ENCODE results near the gene AMHR2. TPM values are rescaled to one million over a fixed set of nuclear protein-coding genes. Genes with fewer than 3 reads are reported as not detected.

The AMHR2 gene
- total RNA-seq, 4 donors from 2014 or later, result 0.23 TPM; not detected in 3

- Histone ChIP-seq H3K27me3 (no peaks in the 10 kb centered on the region), H3K9me3 (no peaks in the 10 kb centered on the region), H3K4me3 (no peak overlapping the region), H3K27ac (no peak overlapping the region), H3K36me3 (peaks cover 100% of the 10 kb centered on the region), H3K4me1 (peaks cover 13% of the 10 kb centered on the region)
- TF ChIP-seq POLR2AphosphoS5 (IDR thresholded peaks at IDR 0.05), result no peak
- no peak for TF ChIP-seq EP300 (IDR thresholded peaks at IDR 0.05)
- no peak for TF ChIP-seq POLR2A (IDR thresholded peaks at IDR 0.05)
- TF ChIP-seq CTCF (IDR thresholded peaks at IDR 0.05), result no peak
- WGBS, result 88% methylated on average over 8 of the region's 8 CpGs
- no peak for DNase-seq (ENCODE audit: low spot score in 2 of 2)
Measured at GRCh38 chr12:53461591-53461990, 37.9 kb downstream of the AMHR2 start.

- no peak overlapping the region for H3K4me3 ChIP-seq
- H3K4me1 ChIP-seq, result peaks cover 14% of the 10 kb centered on the region
- H3K27me3 ChIP-seq, result no peaks in the 10 kb centered on the region
- no peaks in the 10 kb centered on the region for H3K9me3 ChIP-seq
- no peak for DNase-seq (ENCODE audit: low spot score in 2 of 2)
- 80% methylated on average over 3 of the region's 3 CpGs for WGBS
- TF ChIP-seq POLR2A (IDR thresholded peaks at IDR 0.05) (no peak), CTCF (IDR thresholded peaks at IDR 0.05) (no peak), POLR2AphosphoS5 (IDR thresholded peaks at IDR 0.05) (no peak), EP300 (IDR thresholded peaks at IDR 0.05) (no peak)
- no peak overlapping the region for H3K27ac ChIP-seq
- H3K36me3 ChIP-seq, result peaks cover 100% of the 10 kb centered on the region
Measured at GRCh38 chr12:53462935-53463334, 39.3 kb downstream of the AMHR2 start.

- Histone ChIP-seq H3K4me1 (peaks cover 14% of the 10 kb centered on the region), H3K9me3 (no peaks in the 10 kb centered on the region), H3K36me3 (peaks cover 100% of the 10 kb centered on the region), H3K27me3 (no peaks in the 10 kb centered on the region), H3K27ac (no peak overlapping the region), H3K4me3 (no peak overlapping the region)
- WGBS, result 65% methylated on average over 5 of the region's 5 CpGs
- TF ChIP-seq POLR2A (IDR thresholded peaks at IDR 0.05) (no peak), POLR2AphosphoS5 (IDR thresholded peaks at IDR 0.05) (no peak), CTCF (IDR thresholded peaks at IDR 0.05) (no peak), EP300 (IDR thresholded peaks at IDR 0.05) (no peak)
- DNase-seq (ENCODE audit: low spot score in 2 of 2), result no peak
Measured at GRCh38 chr12:53463802-53464560, 40.3 kb downstream of the AMHR2 start.

- no peak for TF ChIP-seq EP300 (IDR thresholded peaks at IDR 0.05)
- no peak for TF ChIP-seq POLR2A (IDR thresholded peaks at IDR 0.05)
- TF ChIP-seq POLR2AphosphoS5 (IDR thresholded peaks at IDR 0.05), result no peak
- TF ChIP-seq CTCF (IDR thresholded peaks at IDR 0.05), result no peak
- peaks cover 100% of the 10 kb centered on the region for H3K36me3 ChIP-seq
- no peak for DNase-seq (ENCODE audit: low spot score in 2 of 2)
- H3K27ac ChIP-seq, result no peak overlapping the region
- H3K4me1 ChIP-seq, result peaks cover 14% of the 10 kb centered on the region
- H3K27me3 ChIP-seq, result no peaks in the 10 kb centered on the region
- WGBS, result 93% methylated on average over 11 of the region's 11 CpGs
- H3K9me3 ChIP-seq, result no peaks in the 10 kb centered on the region
- H3K4me3 ChIP-seq, result no peak overlapping the region
Measured at GRCh38 chr12:53464685-53465418, 41.2 kb downstream of the AMHR2 start.

GRCh38 chr12:53465679-53466078, 42.0 kb downstream of the AMHR2 start:
- Histone ChIP-seq H3K36me3 (peaks cover 100% of the 10 kb centered on the region), H3K27ac (no peak overlapping the region), H3K9me3 (no peaks in the 10 kb centered on the region), H3K27me3 (no peaks in the 10 kb centered on the region), H3K4me3 (no peak overlapping the region), H3K4me1 (peaks cover 14% of the 10 kb centered on the region)
- TF ChIP-seq POLR2A (IDR thresholded peaks at IDR 0.05), result no peak
- TF ChIP-seq CTCF (IDR thresholded peaks at IDR 0.05), result no peak
- no peak for TF ChIP-seq POLR2AphosphoS5 (IDR thresholded peaks at IDR 0.05)
- TF ChIP-seq EP300 (IDR thresholded peaks at IDR 0.05), result no peak
- no peak for DNase-seq (ENCODE audit: low spot score in 2 of 2)
- 65% methylated on average over 2 of the region's 2 CpGs for WGBS

Measured in suprapubic skin (tissue), 4 donors.